ENCODE data around the gene DBH.

Gene DBH

DNA sequence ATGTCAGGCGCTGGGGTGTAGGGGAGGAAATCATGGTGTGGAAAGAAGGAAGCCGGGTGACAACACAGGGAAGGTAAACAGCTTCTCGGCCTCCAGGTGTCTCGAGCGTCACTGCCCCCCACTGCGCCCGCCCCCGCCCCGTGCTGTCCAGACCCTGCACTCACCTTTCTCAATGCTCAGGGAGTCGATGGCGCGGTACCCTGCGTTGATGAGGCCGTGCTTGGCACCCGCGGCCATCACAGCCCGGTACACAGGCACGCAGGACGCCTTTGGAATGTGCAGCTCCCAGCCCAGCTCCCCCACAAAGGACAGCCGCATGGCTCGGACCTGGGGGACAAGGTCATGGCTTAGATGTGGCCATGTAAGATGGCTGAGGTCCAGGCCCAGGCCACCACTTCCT is 35.2 kb downstream of the DBH start:
- no peak overlapping the region for H3K27ac ChIP-seq (replicated peaks)
- no peak for DNase-seq (ENCODE audit: low read depth in 1 of 2, low spot score in 1 of 2)
- TF ChIP-seq, protein P1, sequence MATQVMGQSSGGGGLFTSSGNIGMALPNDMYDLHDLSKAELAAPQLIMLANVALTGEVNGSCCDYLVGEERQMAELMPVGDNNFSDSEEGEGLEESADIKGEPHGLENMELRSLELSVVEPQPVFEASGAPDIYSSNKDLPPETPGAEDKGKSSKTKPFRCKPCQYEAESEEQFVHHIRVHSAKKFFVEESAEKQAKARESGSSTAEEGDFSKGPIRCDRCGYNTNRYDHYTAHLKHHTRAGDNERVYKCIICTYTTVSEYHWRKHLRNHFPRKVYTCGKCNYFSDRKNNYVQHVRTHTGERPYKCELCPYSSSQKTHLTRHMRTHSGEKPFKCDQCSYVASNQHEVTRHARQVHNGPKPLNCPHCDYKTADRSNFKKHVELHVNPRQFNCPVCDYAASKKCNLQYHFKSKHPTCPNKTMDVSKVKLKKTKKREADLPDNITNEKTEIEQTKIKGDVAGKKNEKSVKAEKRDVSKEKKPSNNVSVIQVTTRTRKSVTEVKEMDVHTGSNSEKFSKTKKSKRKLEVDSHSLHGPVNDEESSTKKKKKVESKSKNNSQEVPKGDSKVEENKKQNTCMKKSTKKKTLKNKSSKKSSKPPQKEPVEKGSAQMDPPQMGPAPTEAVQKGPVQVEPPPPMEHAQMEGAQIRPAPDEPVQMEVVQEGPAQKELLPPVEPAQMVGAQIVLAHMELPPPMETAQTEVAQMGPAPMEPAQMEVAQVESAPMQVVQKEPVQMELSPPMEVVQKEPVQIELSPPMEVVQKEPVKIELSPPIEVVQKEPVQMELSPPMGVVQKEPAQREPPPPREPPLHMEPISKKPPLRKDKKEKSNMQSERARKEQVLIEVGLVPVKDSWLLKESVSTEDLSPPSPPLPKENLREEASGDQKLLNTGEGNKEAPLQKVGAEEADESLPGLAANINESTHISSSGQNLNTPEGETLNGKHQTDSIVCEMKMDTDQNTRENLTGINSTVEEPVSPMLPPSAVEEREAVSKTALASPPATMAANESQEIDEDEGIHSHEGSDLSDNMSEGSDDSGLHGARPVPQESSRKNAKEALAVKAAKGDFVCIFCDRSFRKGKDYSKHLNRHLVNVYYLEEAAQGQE (IDR thresholded peaks at IDR 0.05; ENCODE audit: insufficient replicate concordance, low read depth), result no peak
- TF ChIP-seq GABPA (IDR thresholded peaks at IDR 0.05; ENCODE audit: low read depth) (no peak), POLR2AphosphoS5 (IDR thresholded peaks at IDR 0.05; ENCODE audit: low read depth) (no peak), SPI1 (IDR thresholded peaks at IDR 0.05; ENCODE audit: borderline replicate concordance, low read depth) (no peak)
- TF ChIP-seq, protein P2, sequence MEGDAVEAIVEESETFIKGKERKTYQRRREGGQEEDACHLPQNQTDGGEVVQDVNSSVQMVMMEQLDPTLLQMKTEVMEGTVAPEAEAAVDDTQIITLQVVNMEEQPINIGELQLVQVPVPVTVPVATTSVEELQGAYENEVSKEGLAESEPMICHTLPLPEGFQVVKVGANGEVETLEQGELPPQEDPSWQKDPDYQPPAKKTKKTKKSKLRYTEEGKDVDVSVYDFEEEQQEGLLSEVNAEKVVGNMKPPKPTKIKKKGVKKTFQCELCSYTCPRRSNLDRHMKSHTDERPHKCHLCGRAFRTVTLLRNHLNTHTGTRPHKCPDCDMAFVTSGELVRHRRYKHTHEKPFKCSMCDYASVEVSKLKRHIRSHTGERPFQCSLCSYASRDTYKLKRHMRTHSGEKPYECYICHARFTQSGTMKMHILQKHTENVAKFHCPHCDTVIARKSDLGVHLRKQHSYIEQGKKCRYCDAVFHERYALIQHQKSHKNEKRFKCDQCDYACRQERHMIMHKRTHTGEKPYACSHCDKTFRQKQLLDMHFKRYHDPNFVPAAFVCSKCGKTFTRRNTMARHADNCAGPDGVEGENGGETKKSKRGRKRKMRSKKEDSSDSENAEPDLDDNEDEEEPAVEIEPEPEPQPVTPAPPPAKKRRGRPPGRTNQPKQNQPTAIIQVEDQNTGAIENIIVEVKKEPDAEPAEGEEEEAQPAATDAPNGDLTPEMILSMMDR (IDR thresholded peaks at IDR 0.05; ENCODE audit: insufficient read depth, low read length), result no peak
- H3K27me3 ChIP-seq (ENCODE audit: insufficient read depth, poor library complexity, severe bottlenecking), result no peaks in the 10 kb centered on the region
- H3K4me3 ChIP-seq (replicated peaks; ENCODE audit: insufficient read depth, low read length), result no peak overlapping the region

GRCh38 chr9:133672503-133673257 is 36.5 kb downstream of the DBH start:
- Histone ChIP-seq H3K27ac (replicated peaks) (no peak overlapping the region), H3K4me3 (replicated peaks; ENCODE audit: insufficient read depth, low read length) (no peak overlapping the region), H3K27me3 (ENCODE audit: insufficient read depth, poor library complexity, severe bottlenecking) (no peaks in the 10 kb centered on the region)
- TF ChIP-seq, protein P2 (IDR thresholded peaks at IDR 0.05; ENCODE audit: insufficient read depth, low read length), result no peak
- TF ChIP-seq GABPA (IDR thresholded peaks at IDR 0.05; ENCODE audit: low read depth) (no peak), POLR2AphosphoS5 (IDR thresholded peaks at IDR 0.05; ENCODE audit: low read depth) (no peak)
- TF ChIP-seq, protein P1 (IDR thresholded peaks at IDR 0.05; ENCODE audit: insufficient replicate concordance, low read depth), result no peak
- no peak for DNase-seq (ENCODE audit: low read depth in 1 of 2, low spot score in 1 of 2)

DNA sequence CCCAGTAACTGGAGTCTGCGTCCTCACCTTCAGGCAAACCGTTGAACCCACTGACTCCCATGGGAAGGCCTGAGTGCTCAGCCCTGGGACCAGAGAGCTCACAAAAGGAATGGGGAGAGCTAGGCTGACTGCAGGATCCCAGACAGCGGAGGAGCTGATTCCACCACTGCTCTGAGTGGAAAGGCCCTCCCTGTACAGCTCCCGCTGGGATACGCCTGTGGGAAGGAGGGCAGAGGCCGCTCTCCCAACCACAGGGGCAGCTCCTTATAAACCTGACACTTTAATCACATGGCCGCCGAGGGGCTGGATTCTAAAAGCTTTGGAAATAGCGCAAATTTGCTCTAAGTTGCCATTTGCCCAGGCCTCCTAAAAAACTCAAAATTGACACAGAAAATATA is 37.1 kb downstream of the DBH start:
- Histone ChIP-seq H3K27ac (replicated peaks) (no peak overlapping the region), H3K4me3 (replicated peaks; ENCODE audit: insufficient read depth, low read length) (no peak overlapping the region)
- no peak for DNase-seq (ENCODE audit: low read depth in 1 of 2, low spot score in 1 of 2)

More for the DNA sequence above, 37.1 kb downstream of the DBH start:
- no peaks in the 10 kb centered on the region for H3K27me3 ChIP-seq (ENCODE audit: insufficient read depth, poor library complexity, severe bottlenecking)
- TF ChIP-seq POLR2AphosphoS5 (IDR thresholded peaks at IDR 0.05; ENCODE audit: low read depth) (no peak), SPI1 (IDR thresholded peaks at IDR 0.05; ENCODE audit: borderline replicate concordance, low read depth) (no peak), GABPA (IDR thresholded peaks at IDR 0.05; ENCODE audit: low read depth) (no peak)
- TF ChIP-seq, protein P2 (IDR thresholded peaks at IDR 0.05; ENCODE audit: insufficient read depth, low read length), result no peak
- TF ChIP-seq, protein P1 (IDR thresholded peaks at IDR 0.05; ENCODE audit: insufficient replicate concordance, low read depth), result no peak
